Measurements from ENCODE around the gene PIGH. TPM values are rescaled to one million over a fixed set of nuclear protein-coding genes. Genes with fewer than 3 reads are reported as not detected.

Gene PIGH
- total RNA-seq, 2 donors from 2014 or later: 32.7 to 34.5 TPM

DNA sequence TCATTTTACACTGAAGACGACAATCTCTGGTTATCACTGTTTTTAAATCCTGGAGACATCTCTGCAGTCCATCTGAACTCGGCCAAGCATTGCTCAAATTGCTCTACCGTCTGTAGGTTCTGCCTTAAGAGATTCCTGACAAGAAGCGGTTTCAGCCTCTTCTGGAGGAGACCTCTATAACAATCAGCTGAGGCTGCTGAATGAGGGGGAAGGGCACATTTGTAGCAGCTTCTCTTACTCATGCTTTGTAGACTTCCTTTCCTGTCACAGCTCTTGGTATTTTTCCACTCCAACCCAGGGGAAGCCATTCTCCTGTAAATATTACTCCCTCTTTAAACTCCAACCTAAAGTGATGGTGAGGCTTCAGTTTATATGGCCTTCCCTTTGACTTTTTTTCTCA is 22.6 kb upstream of the PIGH start:
- TF ChIP-seq, protein P1, sequence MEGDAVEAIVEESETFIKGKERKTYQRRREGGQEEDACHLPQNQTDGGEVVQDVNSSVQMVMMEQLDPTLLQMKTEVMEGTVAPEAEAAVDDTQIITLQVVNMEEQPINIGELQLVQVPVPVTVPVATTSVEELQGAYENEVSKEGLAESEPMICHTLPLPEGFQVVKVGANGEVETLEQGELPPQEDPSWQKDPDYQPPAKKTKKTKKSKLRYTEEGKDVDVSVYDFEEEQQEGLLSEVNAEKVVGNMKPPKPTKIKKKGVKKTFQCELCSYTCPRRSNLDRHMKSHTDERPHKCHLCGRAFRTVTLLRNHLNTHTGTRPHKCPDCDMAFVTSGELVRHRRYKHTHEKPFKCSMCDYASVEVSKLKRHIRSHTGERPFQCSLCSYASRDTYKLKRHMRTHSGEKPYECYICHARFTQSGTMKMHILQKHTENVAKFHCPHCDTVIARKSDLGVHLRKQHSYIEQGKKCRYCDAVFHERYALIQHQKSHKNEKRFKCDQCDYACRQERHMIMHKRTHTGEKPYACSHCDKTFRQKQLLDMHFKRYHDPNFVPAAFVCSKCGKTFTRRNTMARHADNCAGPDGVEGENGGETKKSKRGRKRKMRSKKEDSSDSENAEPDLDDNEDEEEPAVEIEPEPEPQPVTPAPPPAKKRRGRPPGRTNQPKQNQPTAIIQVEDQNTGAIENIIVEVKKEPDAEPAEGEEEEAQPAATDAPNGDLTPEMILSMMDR (IDR thresholded peaks at IDR 0.05): no peak
- DNase-seq (ENCODE audit: low spot score): no peak
- Histone ChIP-seq H3K36me3 (no peaks in the 10 kb centered on the region), H3K27me3 (replicated peaks; ENCODE audit: insufficient read depth) (no peaks in the 10 kb centered on the region), H3K9me3 (no peaks in the 10 kb centered on the region), H3K27ac (peak overlapping the region; percentile 27 to 81), H3K4me1 (ENCODE audit: control insufficient read depth in 1 of 2, low read depth in 2 of 2) (peaks cover 16 to 38% of the 10 kb centered on the region in 2 donors), H3K4me3 (peak overlapping the region; percentile 7)
- peak; percentile 58 for ATAC-seq (ENCODE audit: insufficient number of reproducible peaks, low FRiP score, low read depth)

- DNase-seq (ENCODE audit: low spot score): no peak
- Histone ChIP-seq H3K36me3 (no peaks in the 10 kb centered on the region), H3K9me3 (no peaks in the 10 kb centered on the region), H3K27me3 (replicated peaks; ENCODE audit: insufficient read depth) (no peaks in the 10 kb centered on the region), H3K27ac (peak overlapping the region; percentile 77 to 84), H3K4me1 (ENCODE audit: control insufficient read depth in 1 of 2, low read depth in 2 of 2) (peaks cover 16 to 38% of the 10 kb centered on the region in 2 donors), H3K4me3 (peak overlapping the region; percentile 84)
- TF ChIP-seq, protein P1 (IDR thresholded peaks at IDR 0.05): no peak
- ATAC-seq (ENCODE audit: insufficient number of reproducible peaks, low FRiP score, low read depth): no peak
Observed at GRCh38 chr14:67620217-67620785, 20.2 kb upstream of the PIGH start.

DNA sequence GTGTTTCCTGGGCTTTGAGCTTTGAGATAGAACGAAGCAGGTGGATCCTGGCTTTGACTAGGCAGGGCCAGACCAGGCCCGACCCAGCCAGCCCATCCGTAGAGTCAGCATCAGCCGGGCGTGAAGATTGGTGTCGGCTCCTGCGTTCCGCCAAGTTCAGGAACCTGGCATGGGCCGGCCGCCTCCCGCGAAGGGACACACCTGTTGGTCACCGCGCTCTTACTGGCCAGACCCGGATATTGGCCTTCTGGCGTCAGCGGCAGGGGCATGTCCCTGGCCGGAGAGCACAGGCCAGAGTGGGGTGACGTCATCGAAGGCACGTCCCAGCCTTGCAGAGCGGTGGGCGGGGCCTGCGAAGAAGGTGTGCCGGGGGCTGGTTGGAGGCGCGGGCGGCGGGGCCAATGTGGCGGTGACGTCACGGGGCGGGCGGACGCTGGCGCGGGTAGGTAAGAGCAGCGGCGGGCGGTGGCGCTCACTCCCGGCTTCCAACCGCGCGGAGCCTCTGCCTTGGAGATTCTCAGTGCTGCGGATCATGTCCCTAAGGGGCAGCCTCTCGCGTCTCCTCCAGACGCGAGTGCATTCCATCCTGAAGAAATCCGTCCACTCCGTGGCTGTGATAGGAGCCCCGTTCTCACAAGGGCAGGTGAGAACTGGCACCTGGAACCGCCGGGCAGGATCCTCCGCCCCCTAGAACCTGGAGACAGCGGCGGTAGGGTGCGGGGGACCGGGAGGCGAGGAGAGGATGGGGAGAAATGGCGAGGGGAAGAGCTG is 19.6 kb upstream of the PIGH start, which contains the start of gene ARG2:
Gene ARG2 (plus strand): TSS at position 475 of the 771 bp plus-strand sequence. CDS start 58 bp downstream, at position 533.
- Histone ChIP-seq H3K36me3 (no peaks in the 10 kb centered on the region), H3K27me3 (replicated peaks; ENCODE audit: insufficient read depth) (no peaks in the 10 kb centered on the region), H3K4me3 (peak within 1 kb of the TSS; percentile 84), H3K4me1 (ENCODE audit: control insufficient read depth in 1 of 2, low read depth in 2 of 2) (peaks cover 16 to 38% of the 10 kb centered on the region in 2 donors), H3K9me3 (no peaks in the 10 kb centered on the region), H3K27ac (peak within 1 kb of the TSS; percentile 77 to 84)
- TF ChIP-seq, protein P1 (IDR thresholded peaks at IDR 0.05): no peak
- ATAC-seq (ENCODE audit: insufficient number of reproducible peaks, low FRiP score, low read depth): peak; percentile 83
- DNase-seq (ENCODE audit: low spot score): peak; percentile 95

- H3K4me3 ChIP-seq: peak overlapping the region; percentile 84
- DNase-seq (ENCODE audit: low spot score): no peak
- TF ChIP-seq, protein P1 (IDR thresholded peaks at IDR 0.05): peak; percentile 71
- no peaks in the 10 kb centered on the region for H3K36me3 ChIP-seq
- no peaks in the 10 kb centered on the region for H3K9me3 ChIP-seq
- peak; percentile 54 for ATAC-seq (ENCODE audit: insufficient number of reproducible peaks, low FRiP score, low read depth)
- H3K27ac ChIP-seq: peak overlapping the region in 1 of 2 donors; percentile 84
- H3K4me1 ChIP-seq (ENCODE audit: control insufficient read depth in 1 of 2, low read depth in 2 of 2): peaks cover 16 to 36% of the 10 kb centered on the region in 2 donors
- H3K27me3 ChIP-seq (replicated peaks; ENCODE audit: insufficient read depth): no peaks in the 10 kb centered on the region
Observed at GRCh38 chr14:67618617-67619063, 18.6 kb upstream of the PIGH start.

DNA sequence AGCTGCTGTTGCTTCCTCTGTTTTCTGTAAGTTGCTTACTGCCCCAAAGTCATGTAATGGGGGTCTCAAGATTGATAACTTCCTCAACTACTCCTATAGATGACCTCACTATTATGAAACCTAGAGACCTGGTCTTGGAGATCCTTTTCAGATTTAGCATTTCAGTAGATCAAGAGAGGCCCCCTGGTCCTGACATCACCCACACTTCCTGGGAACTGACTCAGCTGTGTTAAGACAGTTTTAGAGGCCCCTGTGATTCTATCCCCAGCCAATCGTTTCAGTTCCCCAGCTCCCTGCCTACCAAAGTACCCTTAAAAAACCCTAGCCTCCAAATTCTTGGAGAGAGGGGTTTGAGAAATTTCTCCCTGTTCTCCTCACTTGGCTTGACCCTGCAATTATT is 10.4 kb upstream of the PIGH start:
- no peaks in the 10 kb centered on the region for H3K27me3 ChIP-seq (replicated peaks; ENCODE audit: insufficient read depth)
- ATAC-seq (ENCODE audit: insufficient number of reproducible peaks, low FRiP score, low read depth) (no peak), DNase-seq (ENCODE audit: low spot score) (no peak)
- H3K36me3 ChIP-seq: no peaks in the 10 kb centered on the region
- TF ChIP-seq, protein P1 (IDR thresholded peaks at IDR 0.05): no peak
- no peak overlapping the region for H3K27ac ChIP-seq
- H3K4me1 ChIP-seq (ENCODE audit: control insufficient read depth in 1 of 2, low read depth in 2 of 2): no peaks in the 10 kb centered on the region
- H3K4me3 ChIP-seq: no peak overlapping the region
- H3K9me3 ChIP-seq: no peaks in the 10 kb centered on the region
